GM23338 (cell line): ENCODE data around the gene IL16.

ENCODE experiments used
- JUNB ChIP-seq: IDR thresholded peaks from one replicate; pipeline ENCODE4 v1.6.1; 2016; ENCODE audit warnings: antibody characterized with exemption; ENCODE audit not compliant: unreplicated experiment
- TF ChIP-seq, protein P1 (sequence below): IDR thresholded peaks from 2 replicates; pipeline ENCODE4 v1.6.1; 2016; ENCODE audit warnings: antibody characterized with exemption

DNA sequence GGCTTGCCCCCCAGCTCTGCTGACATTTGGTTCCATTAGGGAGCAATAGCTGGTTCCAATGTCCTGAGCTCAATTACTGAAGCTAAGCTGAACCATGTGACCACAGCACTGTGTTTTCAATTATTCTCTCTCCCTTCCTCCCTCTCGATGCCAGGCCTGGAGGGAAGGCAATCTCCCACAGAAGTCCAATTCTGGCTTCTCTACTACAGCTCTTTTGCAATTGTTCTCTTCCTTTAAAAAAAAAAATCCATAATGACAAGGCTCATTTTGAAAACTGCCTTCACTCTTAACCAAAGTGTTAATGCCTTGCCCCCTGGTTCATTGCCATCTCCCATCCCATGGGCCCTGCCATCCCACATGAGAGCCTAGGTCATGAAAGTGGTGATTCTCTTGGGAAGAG is 24.8 kb downstream of the IL16 start:
- no peak for TF ChIP-seq JUNB
- TF ChIP-seq, protein P1, sequence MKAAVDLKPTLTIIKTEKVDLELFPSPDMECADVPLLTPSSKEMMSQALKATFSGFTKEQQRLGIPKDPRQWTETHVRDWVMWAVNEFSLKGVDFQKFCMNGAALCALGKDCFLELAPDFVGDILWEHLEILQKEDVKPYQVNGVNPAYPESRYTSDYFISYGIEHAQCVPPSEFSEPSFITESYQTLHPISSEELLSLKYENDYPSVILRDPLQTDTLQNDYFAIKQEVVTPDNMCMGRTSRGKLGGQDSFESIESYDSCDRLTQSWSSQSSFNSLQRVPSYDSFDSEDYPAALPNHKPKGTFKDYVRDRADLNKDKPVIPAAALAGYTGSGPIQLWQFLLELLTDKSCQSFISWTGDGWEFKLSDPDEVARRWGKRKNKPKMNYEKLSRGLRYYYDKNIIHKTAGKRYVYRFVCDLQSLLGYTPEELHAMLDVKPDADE = no peak
